ENCODE data around the gene USP17L20.
"Not testable (repeated sequence)": the region's sequence is repeated elsewhere in the genome, so short reads cannot be mapped to it uniquely, and the experiment has no call there.

The USP17L20 gene

DNA sequence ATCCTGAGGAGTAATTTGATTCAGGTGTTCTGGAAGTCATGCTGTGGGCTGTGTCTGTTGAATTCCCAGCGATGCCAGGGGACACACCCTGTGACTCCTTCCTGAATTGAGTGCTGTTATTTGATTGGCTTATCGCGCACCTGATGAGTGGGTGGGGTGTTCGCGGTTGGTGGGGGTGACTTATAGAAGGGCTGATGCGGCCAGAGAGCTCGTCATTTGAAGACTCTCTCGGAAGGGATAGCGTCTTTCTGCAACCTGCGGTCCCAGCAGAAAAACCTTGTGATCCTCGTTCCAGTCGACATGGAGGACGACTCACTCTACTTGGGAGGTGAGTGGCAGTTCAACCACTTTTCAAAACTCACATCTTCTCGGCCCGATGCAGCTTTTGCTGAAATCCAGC lies at the start of gene USP17L20:
Gene USP17L20 (plus strand): TSS at position 301 of the 400 bp plus-strand sequence. CDS start 0 bp downstream, at position 301.
- DNase-seq (ENCODE audit: low read depth in 2 of 2), result not testable (repeated sequence)

GRCh38 chr4:9210357-9210756 lies 47.6 kb upstream of the USP17L20 start, which contains the start of gene USP17L10:
TSS of gene USP17L10 (plus strand) at chr4:9210657. CDS start at chr4:9210657, 0 bp downstream.
- not testable (repeated sequence) for DNase-seq (ENCODE audit: low read depth in 2 of 2)

DNA sequence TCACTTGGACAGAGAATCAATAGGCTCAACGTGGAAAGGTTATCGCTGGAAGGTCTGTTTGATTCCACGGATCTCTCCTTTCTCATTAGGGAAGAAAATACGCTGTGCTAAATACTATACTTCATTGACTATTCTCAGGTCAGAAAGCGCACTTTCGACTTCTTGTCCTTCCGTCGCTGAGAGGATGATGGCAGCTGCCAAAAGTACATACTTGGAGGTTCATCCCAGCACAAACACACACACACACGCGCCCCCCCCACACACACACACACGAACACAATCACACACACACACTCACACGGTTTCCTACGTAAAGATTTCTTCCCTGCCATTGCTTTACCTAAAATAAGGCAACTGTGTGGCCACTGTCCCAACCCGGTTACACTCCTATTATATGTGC lies 43.2 kb upstream of the USP17L20 start:
- DNase-seq (ENCODE audit: low read depth in 2 of 2), result not testable (repeated sequence)

GRCh38 chr4:9215105-9215504 lies 42.8 kb upstream of the USP17L20 start, which contains the start of gene USP17L11:
TSS of gene USP17L11 (plus strand) at chr4:9215405. CDS start at chr4:9215405, 0 bp downstream.
- DNase-seq (ENCODE audit: low read depth in 2 of 2), result not testable (repeated sequence)

- DNase-seq (ENCODE audit: low read depth in 2 of 2), result not testable (repeated sequence)
Observed at GRCh38 chr4:9219852-9220251, 38.1 kb upstream of the USP17L20 start, which contains the start of gene USP17L12. TSS of gene USP17L12 (plus strand) at chr4:9220152. CDS start at chr4:9220152, 0 bp downstream.

DNA sequence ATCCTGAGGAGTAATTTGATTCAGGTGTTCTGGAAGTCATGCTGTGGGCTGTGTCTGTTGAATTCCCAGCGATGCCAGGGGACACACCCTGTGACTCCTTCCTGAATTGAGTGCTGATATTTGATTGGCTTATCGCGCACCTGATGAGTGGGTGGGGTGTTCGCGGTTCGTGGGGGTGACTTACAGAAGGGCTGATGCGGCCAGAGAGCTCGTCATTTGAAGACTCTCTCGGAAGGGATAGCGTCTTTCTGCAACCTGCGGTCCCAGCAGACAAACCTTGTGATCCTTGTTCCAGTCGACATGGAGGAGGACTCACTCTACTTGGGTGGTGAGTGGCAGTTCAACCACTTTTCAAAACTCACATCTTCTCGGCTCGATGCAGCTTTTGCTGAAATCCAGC lies 33.3 kb upstream of the USP17L20 start, which contains the start of gene USP17L13:
Gene USP17L13 (plus strand): TSS at position 301 of the 400 bp plus-strand sequence. CDS start 0 bp downstream, at position 301.
- not testable (repeated sequence) for DNase-seq (ENCODE audit: low read depth in 2 of 2)

DNA sequence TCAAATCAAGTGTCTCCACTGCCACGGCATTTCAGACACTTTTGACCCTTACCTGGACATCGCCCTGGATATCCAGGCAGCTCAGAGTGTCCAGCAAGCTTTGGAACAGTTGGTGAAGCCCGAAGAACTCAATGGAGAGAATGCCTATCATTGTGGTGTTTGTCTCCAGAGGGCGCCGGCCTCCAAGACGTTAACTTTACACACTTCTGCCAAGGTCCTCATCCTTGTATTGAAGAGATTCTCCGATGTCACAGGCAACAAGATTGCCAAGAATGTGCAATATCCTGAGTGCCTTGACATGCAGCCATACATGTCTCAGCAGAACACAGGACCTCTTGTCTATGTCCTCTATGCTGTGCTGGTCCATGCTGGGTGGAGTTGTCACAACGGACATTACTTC lies 27.7 kb upstream of the USP17L20 start:
- DNase-seq (ENCODE audit: low read depth in 2 of 2), result not testable (repeated sequence)

DNA sequence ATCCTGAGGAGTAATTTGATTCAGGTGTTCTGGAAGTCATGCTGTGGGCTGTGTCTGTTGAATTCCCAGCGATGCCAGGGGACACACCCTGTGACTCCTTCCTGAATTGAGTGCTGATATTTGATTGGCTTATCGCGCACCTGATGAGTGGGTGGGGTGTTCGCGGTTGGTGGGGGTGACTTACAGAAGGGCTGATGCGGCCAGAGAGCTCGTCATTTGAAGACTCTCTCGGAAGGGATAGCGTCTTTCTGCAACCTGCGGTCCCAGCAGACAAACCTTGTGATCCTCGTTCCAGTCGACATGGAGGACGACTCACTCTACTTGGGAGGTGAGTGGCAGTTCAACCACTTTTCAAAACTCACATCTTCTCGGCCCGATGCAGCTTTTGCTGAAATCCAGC lies 23.8 kb upstream of the USP17L20 start, which contains the start of gene USP17L15:
Gene USP17L15 (plus strand): TSS at position 301 of the 400 bp plus-strand sequence. CDS start 0 bp downstream, at position 301.
- not testable (repeated sequence) for DNase-seq (ENCODE audit: low read depth in 2 of 2)

- not testable (repeated sequence) for DNase-seq (ENCODE audit: low read depth in 2 of 2)
Observed at GRCh38 chr4:9238461-9238860, 19.5 kb upstream of the USP17L20 start.

GRCh38 chr4:9243579-9243978 lies 14.3 kb upstream of the USP17L20 start, which contains the start of gene USP17L17:
TSS of gene USP17L17 (plus strand) at chr4:9243879. CDS start at chr4:9243879, 0 bp downstream.
- DNase-seq (ENCODE audit: low read depth in 2 of 2), result not testable (repeated sequence)

GRCh38 chr4:9247953-9248680 lies 9.8 kb upstream of the USP17L20 start, which contains the start of gene USP17L18:
TSS of gene USP17L18 (plus strand) at chr4:9248630. CDS start at chr4:9248630, 0 bp downstream.
- DNase-seq (ENCODE audit: low read depth in 2 of 2), result not testable (repeated sequence)

- DNase-seq (ENCODE audit: low read depth in 2 of 2), result not testable (repeated sequence)
Observed at GRCh38 chr4:9253078-9253477, 4.8 kb upstream of the USP17L20 start, which contains the start of gene USP17L19. TSS of gene USP17L19 (plus strand) at chr4:9253378. CDS start at chr4:9253378, 0 bp downstream.

- not testable (repeated sequence) for DNase-seq (ENCODE audit: low read depth in 2 of 2)
Observed at GRCh38 chr4:9262572-9262971, 4.6 kb downstream of the USP17L20 start, which contains the start of gene USP17L21. TSS of gene USP17L21 (plus strand) at chr4:9262872. CDS start at chr4:9262872, 0 bp downstream.

GRCh38 chr4:9267319-9267718 lies 9.4 kb downstream of the USP17L20 start, which contains the start of gene USP17L22:
TSS of gene USP17L22 (plus strand) at chr4:9267619. CDS start at chr4:9267619, 0 bp downstream.
- not testable (repeated sequence) for DNase-seq (ENCODE audit: low read depth in 2 of 2)

DNA sequence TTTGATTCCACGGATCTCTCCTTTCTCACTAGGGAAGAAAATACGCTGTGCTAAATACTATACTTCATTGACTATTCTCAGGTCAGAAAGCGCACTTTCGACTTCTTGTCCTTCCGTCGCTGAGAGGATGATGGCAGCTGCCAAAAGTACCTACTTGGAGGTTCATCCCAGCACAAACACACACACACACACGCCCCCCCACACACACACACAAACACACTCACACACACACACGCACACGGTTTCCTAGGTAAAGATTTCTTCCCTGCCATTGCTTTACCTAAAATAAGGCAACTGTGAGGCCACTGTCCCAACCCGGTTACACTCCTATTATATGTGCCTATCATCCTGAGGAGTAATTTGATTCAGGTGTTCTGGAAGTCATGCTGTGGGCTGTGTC lies 13.8 kb downstream of the USP17L20 start:
- not testable (repeated sequence) for DNase-seq (ENCODE audit: low read depth in 2 of 2)
